ENCODE results near the gene CIAO2A. TPM values are rescaled to one million over a fixed set of nuclear protein-coding genes. Genes with fewer than 3 reads are reported as not detected.
"Not testable (repeated sequence)": the region's sequence is repeated elsewhere in the genome, so short reads cannot be mapped to it uniquely, and the experiment has no call there.

CIAO2A gene
- polyA plus RNA-seq, 1 donor from 2014 or later: 156 TPM

- no peaks in the 10 kb centered on the region for H3K9me2 ChIP-seq (ENCODE audit: insufficient read depth, low read length)
- H3K79me2 ChIP-seq (replicated peaks; ENCODE audit: insufficient read depth, low read length): peaks cover 14% of the 10 kb centered on the region
- peaks cover 8% of the 10 kb centered on the region for H3K36me3 ChIP-seq (ENCODE audit: insufficient read depth, low read length)
- no peak for TF ChIP-seq SMC3 (conservative IDR thresholded peaks at IDR 0.05; ENCODE audit: poor library complexity)
- no peak for TF ChIP-seq TAF1 (IDR thresholded peaks at IDR 0.05; ENCODE audit: low read depth)
- no peak for TF ChIP-seq POLR2AphosphoS5 (IDR thresholded peaks at IDR 0.05)
- TF ChIP-seq, protein P1, sequence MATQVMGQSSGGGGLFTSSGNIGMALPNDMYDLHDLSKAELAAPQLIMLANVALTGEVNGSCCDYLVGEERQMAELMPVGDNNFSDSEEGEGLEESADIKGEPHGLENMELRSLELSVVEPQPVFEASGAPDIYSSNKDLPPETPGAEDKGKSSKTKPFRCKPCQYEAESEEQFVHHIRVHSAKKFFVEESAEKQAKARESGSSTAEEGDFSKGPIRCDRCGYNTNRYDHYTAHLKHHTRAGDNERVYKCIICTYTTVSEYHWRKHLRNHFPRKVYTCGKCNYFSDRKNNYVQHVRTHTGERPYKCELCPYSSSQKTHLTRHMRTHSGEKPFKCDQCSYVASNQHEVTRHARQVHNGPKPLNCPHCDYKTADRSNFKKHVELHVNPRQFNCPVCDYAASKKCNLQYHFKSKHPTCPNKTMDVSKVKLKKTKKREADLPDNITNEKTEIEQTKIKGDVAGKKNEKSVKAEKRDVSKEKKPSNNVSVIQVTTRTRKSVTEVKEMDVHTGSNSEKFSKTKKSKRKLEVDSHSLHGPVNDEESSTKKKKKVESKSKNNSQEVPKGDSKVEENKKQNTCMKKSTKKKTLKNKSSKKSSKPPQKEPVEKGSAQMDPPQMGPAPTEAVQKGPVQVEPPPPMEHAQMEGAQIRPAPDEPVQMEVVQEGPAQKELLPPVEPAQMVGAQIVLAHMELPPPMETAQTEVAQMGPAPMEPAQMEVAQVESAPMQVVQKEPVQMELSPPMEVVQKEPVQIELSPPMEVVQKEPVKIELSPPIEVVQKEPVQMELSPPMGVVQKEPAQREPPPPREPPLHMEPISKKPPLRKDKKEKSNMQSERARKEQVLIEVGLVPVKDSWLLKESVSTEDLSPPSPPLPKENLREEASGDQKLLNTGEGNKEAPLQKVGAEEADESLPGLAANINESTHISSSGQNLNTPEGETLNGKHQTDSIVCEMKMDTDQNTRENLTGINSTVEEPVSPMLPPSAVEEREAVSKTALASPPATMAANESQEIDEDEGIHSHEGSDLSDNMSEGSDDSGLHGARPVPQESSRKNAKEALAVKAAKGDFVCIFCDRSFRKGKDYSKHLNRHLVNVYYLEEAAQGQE (IDR thresholded peaks at IDR 0.05; ENCODE audit: borderline replicate concordance): no peak
- no peak for TF ChIP-seq EZH2 (IDR thresholded peaks at IDR 0.05; ENCODE audit: borderline replicate concordance, insufficient read depth, low read length, poor library complexity, severe bottlenecking)
- TF ChIP-seq EP300 (conservative IDR thresholded peaks at IDR 0.05; ENCODE audit: poor library complexity, severe bottlenecking): no peak
- TF ChIP-seq MXI1 (conservative IDR thresholded peaks at IDR 0.05; ENCODE audit: poor library complexity, severe bottlenecking): no peak
- H3K9ac ChIP-seq (ENCODE audit: low read length): no peak overlapping the region
- no peaks in the 10 kb centered on the region for H3K9me3 ChIP-seq (ENCODE audit: low read length)
- H3K27ac ChIP-seq (ENCODE audit: low read length): no peak overlapping the region
- no peaks in the 10 kb centered on the region for H3K27me3 ChIP-seq (ENCODE audit: insufficient read depth, low read depth, low read length)
- H3F3A ChIP-seq (ENCODE audit: insufficient read depth, low read length, poor library complexity, severe bottlenecking): no peaks in the 10 kb centered on the region
- no peak overlapping the region for H3K4me2 ChIP-seq (ENCODE audit: low read length)
- no peaks in the 10 kb centered on the region for H4K20me1 ChIP-seq (ENCODE audit: insufficient read depth)
- no peak overlapping the region for H3K4me3 ChIP-seq (ENCODE audit: low read length)
- H2AFZ ChIP-seq (ENCODE audit: low read depth, low read length): no peak overlapping the region
Measured at GRCh38 chr15:64089543-64090280, 3.9 kb downstream of the CIAO2A start.

DNA sequence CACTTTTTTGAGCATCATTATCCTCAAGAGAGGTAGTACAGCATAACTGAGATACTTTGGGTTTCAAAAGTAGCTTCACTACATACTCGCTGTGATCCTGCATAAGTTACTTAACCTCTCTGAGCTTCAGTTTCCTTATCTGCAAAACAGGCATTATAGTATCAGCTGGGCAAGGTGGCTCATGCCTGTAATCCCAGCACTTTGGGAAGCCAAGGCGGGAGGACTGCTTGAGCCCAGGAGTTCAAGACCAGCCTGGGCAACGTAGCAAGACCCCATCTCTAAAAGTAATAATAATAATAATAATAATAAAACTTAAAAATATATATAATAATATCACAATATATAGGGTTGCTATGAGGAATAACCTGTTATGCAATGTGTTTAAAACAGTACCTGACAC lies 10.9 kb downstream of the CIAO2A start:
- Histone ChIP-seq H3K4me3 (ENCODE audit: low read length) (no peak overlapping the region), H3K4me2 (ENCODE audit: low read length) (no peak overlapping the region), H3K9ac (ENCODE audit: low read length) (no peak overlapping the region), H3K79me2 (replicated peaks; ENCODE audit: insufficient read depth, low read length) (no peaks in the 10 kb centered on the region), H4K20me1 (ENCODE audit: insufficient read depth) (no peaks in the 10 kb centered on the region), H3K27ac (ENCODE audit: low read length) (no peak overlapping the region), H3K9me2 (ENCODE audit: insufficient read depth, low read length) (no peaks in the 10 kb centered on the region), H2AFZ (ENCODE audit: low read depth, low read length) (no peak overlapping the region), H3F3A (ENCODE audit: insufficient read depth, low read length, poor library complexity, severe bottlenecking) (no peaks in the 10 kb centered on the region), H3K27me3 (ENCODE audit: insufficient read depth, low read depth, low read length) (no peaks in the 10 kb centered on the region), H3K9me3 (ENCODE audit: low read length) (no peaks in the 10 kb centered on the region), H3K36me3 (ENCODE audit: insufficient read depth, low read length) (peaks cover under 1% of the 10 kb centered on the region)
- TF ChIP-seq MXI1 (conservative IDR thresholded peaks at IDR 0.05; ENCODE audit: poor library complexity, severe bottlenecking) (no peak), TAF1 (IDR thresholded peaks at IDR 0.05; ENCODE audit: low read depth) (no peak), EP300 (conservative IDR thresholded peaks at IDR 0.05; ENCODE audit: poor library complexity, severe bottlenecking) (no peak), EZH2 (IDR thresholded peaks at IDR 0.05; ENCODE audit: borderline replicate concordance, insufficient read depth, low read length, poor library complexity, severe bottlenecking) (no peak), RAD21 (conservative IDR thresholded peaks at IDR 0.05) (no peak), SMC3 (conservative IDR thresholded peaks at IDR 0.05; ENCODE audit: poor library complexity) (no peak), POLR2AphosphoS5 (IDR thresholded peaks at IDR 0.05) (no peak)
- TF ChIP-seq, protein P2, sequence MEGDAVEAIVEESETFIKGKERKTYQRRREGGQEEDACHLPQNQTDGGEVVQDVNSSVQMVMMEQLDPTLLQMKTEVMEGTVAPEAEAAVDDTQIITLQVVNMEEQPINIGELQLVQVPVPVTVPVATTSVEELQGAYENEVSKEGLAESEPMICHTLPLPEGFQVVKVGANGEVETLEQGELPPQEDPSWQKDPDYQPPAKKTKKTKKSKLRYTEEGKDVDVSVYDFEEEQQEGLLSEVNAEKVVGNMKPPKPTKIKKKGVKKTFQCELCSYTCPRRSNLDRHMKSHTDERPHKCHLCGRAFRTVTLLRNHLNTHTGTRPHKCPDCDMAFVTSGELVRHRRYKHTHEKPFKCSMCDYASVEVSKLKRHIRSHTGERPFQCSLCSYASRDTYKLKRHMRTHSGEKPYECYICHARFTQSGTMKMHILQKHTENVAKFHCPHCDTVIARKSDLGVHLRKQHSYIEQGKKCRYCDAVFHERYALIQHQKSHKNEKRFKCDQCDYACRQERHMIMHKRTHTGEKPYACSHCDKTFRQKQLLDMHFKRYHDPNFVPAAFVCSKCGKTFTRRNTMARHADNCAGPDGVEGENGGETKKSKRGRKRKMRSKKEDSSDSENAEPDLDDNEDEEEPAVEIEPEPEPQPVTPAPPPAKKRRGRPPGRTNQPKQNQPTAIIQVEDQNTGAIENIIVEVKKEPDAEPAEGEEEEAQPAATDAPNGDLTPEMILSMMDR (IDR thresholded peaks at IDR 0.05; ENCODE audit: poor library complexity, severe bottlenecking): no peak
- TF ChIP-seq, protein P1 (IDR thresholded peaks at IDR 0.05; ENCODE audit: borderline replicate concordance): no peak

- not testable (repeated sequence) for H3K9me3 ChIP-seq (ENCODE audit: low read length); H3K9ac ChIP-seq (ENCODE audit: low read length); H2AFZ ChIP-seq (ENCODE audit: low read depth, low read length); H3K79me2 ChIP-seq (replicated peaks; ENCODE audit: insufficient read depth, low read length); H3K4me2 ChIP-seq (ENCODE audit: low read length); H3K9me2 ChIP-seq (ENCODE audit: insufficient read depth, low read length); H3F3A ChIP-seq (ENCODE audit: insufficient read depth, low read length, poor library complexity, severe bottlenecking); H3K27ac ChIP-seq (ENCODE audit: low read length); H3K27me3 ChIP-seq (ENCODE audit: insufficient read depth, low read depth, low read length); H4K20me1 ChIP-seq (ENCODE audit: insufficient read depth); H3K4me3 ChIP-seq (ENCODE audit: low read length); H3K36me3 ChIP-seq (ENCODE audit: insufficient read depth, low read length)
Measured at GRCh38 chr15:64073496-64073895, 20.1 kb downstream of the CIAO2A start.

Measured in neural cell (in vitro differentiated cells).